GM18502 (cell line): ENCODE data around the gene SCYGR3.
"Not testable (repeated sequence)": the region's sequence is repeated elsewhere in the genome, so short reads cannot be mapped to it uniquely, and the experiment has no call there.

Source experiments
- ATAC-seq: cut with Tn5 transposase; IDR thresholded peaks from one replicate; pipeline ENCODE4 v1.9.1; 2021; ENCODE audit warnings: mild to moderate bottlenecking; ENCODE audit not compliant: unreplicated experiment, poor library complexity

SCYGR3 gene

DNA sequence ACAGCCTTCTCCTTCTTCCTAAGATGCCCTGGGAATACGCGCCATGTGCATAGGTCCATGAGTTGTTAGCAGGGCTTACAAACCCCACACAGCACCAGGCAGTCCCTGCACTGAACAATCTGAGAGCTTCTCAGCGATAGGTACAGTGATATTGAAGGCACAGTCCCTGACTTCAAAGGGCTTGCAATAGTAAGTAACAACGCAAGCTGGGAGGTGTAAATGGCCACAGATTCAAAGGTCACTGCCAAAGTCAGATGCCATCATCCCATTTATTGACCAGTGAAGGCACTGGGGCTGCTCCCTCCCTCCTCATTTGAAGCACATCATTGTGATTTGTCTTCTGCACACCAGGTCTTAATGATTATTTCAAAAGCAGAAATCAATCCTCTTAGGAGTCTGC lies 541 bp upstream of the SCYGR3 start:
- ATAC-seq = no peak

DNA sequence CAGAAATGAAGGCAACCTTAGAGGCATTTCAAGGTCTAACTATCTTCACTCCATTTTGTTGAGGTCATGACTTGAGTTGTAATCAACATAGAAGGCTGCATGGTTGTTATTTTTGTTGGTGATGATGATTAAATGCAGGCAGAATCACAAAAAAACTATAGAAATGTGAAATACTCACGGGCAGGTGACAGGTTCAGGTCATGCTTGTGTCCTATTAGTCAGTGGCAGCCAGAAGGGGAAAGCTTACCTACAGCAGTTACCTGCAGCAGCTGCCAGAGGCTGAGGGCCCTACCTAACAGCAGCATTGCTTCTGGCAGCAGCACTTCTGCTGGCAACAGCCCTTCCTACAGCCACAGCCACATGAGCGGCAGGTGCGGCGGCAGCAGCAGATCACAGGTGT lies 394 bp downstream of the SCYGR3 start:
- ATAC-seq = no peak

DNA sequence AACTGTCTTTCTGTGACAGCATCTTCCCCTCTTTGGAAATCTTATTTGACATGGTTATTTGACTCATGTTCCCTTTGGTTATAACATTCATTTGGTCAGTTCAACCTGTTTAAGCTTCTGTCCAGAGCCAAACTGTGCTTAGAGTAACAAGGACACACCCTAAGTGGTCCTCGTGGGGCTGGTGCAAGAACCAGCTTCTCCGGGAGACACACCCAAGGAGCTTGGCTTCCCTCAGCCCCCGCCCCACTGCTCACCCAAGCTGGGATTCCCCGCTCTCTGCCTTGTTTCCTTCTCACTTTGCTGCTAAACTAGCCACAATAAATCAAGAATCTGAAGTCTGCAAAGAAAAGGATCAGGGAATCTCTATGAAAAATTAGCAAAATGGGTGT lies 1.4 kb downstream of the SCYGR3 start:
- no peak for ATAC-seq

DNA sequence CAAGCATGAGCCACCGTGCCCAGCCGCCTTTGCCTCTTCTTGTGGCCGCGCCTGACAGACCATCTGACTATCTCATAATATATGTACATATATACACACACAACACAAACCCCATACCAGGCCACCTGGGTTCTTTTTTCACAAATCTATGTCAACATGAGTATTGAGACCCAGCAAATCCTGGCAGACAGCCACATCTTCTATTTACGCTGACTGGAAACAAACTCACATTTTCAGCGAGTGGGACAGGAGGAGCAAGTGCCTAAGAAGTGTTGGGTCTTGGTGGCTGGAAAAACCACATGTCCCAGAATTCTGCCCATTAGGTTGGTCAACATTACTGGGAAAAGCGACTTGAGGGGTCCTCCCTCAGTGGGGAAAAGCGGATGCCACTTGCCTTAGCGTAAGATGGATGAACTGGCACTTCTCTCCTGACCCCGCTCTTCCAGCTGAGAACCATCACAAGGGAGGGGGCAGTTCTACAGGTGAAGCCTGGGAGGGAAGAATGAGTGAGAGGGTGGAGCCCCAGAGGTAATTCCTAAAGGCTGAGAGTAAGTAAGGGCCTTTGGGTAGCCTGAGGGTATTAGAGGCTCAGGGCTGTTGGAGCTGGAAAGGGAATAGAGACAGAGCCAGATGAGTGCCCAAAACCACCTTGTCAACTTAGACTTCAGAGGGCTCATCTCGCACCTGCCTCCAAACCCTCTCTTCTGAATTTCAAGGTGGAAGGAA lies 1.9 kb downstream of the SCYGR3 start:
- no peak for ATAC-seq

DNA sequence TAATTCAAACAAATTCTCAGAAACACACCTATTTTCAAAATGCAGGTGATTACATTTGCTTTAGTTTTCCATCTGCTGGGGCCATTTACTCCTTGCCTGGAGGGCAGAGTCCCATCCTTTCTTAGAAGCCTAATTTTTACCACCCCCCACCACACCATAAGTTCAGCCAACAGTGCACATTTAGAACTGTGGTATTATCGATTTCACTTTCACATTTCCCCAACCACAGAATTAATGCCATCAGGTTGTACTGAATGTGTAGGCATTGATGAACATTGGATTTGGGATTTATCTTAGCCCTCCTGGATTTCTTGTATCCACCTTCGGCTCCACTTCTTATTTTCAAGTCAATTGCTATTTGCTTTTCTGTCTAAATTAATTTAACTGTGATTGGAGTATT lies 4.5 kb downstream of the SCYGR3 start:
- ATAC-seq = peak; percentile 41

DNA sequence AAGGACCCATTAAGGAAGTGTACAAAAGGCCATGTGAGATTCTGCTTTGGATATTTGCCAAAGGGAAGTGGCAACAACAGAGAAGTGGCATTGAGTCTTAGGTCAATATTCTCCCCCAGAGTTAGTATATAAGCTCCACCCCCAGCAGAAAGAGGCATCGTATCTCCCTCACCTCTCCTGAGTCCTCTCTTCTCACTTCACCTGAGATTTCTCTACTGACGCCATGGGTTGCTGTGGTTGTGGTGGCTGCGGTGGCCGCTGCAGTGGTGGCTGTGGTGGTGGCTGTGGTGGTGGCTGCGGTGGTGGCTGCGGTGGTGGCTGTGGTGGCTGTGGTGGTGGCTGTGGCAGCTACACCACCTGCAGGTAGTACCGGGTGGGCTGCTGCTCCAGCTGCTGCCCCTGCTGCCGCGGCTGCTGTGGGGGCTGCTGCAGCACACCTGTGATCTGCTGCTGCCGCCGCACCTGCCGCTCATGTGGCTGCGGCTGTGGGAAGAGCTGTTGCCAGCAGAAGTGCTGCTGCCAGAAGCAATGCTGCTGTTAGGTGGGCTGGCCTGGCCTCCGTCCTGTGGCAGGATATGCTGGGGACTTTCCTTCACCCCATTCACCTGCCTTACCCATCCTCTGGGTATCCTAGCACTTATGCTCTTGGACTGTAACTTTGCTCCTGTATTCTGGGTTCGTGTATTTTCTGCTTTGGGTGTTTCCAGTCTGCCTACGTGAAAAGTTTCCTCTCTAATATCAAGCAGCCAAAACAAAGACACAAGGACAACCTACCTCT lies 5.9 kb downstream of the SCYGR3 start:
- peak; percentile 77 for ATAC-seq

DNA sequence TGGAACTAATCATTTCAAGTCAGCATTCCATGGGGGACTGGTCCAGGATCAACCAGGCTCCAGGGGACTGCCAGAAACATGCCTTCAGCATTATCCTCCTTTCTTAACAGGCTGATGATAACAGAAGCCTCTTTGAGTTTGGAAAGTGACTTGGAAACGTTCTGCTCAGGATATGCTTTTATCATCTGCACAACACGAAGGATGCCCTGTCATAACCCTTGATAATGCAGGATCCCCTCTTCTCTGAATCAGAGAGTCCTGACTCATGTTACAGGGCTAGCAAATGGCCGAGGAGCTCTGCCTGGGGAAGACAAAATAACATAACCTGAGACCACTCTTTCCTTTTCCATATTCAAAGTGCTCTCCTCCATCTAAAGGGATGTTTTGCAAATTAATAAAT lies 6.7 kb downstream of the SCYGR3 start:
- no peak for ATAC-seq

DNA sequence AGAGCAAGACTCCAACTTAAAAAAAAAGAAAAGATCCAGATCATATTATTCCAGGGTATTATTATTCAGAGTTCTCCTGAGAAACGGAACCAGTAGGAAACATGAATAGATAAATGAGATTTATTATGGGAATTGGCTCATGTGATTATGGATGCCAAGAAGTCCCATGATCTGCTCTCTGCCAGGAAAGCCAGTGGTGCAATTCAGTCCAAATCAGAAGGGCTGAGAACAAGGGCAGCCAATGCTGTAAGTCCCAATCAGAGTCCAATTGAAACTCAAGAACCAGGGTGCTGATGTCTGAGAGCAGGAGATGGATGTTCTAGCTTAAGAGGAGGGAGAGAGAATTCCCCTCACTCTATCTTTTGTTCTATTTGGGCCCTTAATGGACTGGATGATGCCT lies 8.2 kb downstream of the SCYGR3 start:
- no peak for ATAC-seq

DNA sequence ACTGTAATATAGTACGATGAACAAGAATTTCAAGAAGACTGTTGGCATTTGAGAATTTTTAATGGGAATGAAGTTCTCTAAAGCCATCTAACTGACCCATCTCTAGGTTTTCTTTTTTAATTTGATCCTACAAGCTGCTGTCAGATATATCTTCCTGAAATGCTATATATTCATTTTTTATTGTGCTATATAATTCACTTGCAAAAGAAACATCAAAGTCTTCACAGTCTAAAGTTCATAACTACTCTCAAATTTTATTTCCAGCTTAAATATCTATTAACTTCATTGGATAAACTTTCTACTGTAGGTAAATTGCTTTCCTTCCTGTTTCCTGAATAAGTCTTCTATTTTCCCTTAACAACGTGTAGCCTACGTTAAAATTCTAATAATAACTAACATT lies 12.3 kb downstream of the SCYGR3 start:
- no peak for ATAC-seq

DNA sequence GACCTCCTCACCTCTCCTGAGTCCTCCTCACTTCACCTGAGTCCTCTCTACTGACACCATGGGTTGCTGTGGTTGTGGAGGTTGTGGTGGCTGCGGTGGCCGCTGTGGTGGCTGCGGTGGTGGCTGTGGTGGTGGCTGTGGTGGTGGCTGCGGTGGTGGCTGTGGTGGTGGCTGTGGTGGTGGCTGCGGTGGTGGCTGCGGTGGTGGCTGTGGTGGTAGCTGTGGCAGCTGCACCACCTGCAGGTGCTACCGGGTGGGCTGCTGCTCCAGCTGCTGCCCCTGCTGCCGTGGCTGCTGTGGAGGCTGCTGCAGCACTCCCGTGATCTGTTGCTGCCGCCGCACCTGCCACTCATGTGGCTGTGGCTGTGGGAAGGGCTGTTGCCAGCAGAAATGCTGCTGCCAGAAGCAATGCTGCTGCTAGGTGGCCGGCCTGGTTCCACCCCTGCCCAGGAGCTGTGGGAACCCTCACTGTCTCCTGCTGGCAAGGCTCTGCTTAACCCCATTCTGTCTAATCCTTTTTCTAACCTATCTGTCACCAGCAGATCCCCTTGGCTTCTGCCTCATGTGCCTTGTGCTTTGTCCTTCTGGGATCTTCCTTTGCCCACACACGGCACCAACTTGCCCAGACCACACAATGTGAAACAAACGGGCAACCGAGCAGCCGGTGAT lies 15.7 kb downstream of the SCYGR3 start, which contains the start of gene SCYGR2:
TSS of gene SCYGR2 (plus strand) at position 59 of the 669 bp plus-strand sequence. CDS start at position 59, 0 bp downstream.
- ATAC-seq = not testable (repeated sequence)

DNA sequence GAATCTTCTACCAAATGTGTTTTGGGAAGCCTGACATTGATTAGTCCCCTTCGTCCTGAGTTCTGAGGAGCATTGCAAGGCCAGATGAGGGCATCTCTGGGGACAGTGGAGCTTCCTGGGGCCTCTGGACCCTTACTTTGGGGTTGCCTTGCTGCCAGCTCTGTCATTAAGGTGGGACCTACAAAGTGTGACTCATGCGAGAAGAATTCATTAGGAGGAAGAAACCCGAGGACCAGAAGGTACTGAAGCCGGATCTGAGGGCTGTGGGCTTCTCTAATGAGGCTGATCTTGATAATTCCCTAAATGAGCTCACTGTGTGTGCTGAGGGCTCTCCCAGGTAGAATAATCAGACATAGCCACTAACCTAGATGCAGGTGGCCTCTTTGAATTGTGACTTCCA lies 16.6 kb downstream of the SCYGR3 start:
- ATAC-seq = no peak

DNA sequence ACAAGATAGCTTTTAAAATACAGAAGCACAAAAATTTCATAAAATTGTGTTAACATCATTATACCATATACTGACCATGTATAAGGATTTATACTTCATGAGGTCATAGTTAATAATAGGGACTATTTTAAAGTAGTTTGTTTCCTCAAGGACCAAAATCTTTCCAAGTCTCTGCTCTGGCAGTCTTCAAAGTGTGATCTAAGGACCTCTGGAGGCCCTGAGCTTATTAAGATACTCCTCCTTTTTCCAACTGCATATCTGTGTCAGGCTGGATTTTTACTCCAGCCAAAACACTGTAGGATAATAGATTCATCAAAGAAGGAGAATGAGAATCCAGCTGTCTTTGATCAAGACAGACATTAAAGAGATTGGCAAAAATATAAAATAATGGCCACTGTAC lies 17.6 kb downstream of the SCYGR3 start:
- no peak for ATAC-seq

DNA sequence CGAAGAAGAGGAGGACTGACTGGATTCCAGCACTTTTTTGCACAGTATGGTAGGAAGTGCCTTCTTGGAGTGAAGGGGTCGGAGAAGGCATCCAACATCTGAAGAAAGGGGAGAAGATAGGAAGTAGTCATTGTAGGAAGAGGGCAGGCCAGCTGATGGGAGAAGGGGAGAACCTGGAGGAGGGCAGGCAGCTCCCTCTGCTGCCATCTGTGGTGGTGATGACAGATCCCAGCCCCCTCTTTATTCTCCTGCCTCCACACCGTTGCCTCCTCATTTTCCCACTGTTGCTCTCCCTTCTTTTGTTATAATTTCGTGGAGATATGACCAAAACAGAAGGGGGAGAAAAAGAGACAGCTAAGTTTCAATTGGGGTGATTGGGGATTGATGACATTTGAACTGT lies 18.8 kb downstream of the SCYGR3 start:
- no peak for ATAC-seq

DNA sequence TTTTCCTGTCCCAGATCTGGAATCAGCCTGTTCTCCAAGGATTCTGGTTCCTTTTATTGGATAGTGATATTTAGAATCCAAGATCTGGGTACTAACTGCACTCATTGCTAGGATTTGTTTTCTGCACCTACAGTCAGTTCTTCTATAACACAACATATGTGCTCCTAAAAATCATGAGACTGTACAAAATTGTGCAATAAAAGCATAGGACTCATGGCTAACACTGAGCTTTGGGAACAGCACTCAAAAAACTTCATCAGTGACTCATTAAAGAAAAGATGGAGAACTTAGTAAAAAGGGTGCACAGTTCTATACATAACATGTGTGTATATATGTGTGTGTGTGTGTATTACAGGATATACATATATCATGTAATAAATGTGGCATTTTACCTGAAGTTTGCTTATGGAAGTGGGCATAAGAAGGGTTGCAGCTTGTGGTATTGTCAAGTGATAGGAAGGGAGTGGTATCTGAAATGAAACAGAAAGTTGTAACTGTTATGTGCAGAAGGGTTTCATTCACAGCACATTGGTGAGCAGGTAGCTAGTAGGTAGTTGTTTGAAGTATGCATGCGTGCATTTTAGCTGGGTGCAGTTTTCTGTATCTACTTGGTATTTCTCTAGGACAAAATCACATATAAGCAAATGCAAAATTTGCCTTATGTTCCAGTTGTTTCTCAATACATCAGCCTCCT lies 21.8 kb downstream of the SCYGR3 start:
- peak; percentile 89 for ATAC-seq

DNA sequence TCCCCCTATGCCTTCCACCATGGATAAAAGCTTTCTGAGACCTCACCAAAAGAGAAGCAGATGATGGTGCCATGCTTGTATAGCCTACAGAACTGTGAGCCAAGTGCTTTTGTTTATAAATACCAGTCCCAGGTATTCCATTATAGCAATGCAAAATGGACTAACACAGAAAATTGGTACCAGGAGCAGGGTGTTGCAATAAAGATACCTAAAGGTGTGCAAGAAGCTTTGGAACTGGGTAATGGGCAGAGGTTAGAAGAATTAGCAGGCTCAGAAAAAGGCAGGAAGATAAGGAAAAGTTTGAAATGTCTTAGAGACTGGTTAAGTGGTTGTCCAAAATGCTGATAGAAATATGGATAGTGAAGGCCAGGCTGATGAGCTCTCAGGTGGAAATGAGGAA lies 32.3 kb downstream of the SCYGR3 start:
- ATAC-seq = no peak

DNA sequence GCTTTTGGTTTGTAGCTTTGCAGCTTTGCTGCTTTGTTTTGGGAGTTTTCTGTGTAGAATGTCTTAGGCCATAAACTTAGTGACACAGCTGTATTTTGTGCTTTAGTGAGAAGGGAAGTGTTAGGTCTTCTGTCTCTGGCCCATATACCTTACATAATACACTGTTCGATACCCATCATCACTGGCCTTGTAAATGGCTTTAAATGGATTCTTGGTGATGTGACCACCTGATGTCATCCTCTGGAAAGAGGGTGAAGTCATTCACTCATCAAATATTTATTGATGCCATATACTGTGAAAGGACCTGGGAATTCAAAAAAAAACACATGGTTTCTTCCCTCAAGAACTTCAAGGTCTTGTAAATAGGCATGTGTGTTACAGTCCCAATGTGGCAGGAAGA lies 34.8 kb downstream of the SCYGR3 start:
- no peak for ATAC-seq

DNA sequence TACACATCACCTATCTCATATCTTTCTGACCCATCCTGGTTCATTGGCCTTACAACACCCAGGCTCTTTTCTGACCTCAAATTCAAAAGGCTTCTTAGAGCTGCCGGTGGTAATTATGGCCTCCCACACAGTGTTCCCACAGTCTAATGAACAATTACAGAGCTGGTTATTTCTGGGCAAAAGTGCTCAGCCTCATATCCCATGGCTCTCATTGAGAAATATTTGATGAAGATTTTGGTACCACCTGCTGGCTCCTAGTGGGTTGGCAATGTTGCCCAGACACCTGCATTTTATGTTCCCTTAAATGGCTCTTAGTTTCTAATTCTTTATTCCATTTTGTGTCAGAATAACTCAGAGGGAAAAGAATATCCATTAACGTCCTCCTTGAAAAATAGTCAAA lies 36.0 kb downstream of the SCYGR3 start:
- no peak for ATAC-seq

DNA sequence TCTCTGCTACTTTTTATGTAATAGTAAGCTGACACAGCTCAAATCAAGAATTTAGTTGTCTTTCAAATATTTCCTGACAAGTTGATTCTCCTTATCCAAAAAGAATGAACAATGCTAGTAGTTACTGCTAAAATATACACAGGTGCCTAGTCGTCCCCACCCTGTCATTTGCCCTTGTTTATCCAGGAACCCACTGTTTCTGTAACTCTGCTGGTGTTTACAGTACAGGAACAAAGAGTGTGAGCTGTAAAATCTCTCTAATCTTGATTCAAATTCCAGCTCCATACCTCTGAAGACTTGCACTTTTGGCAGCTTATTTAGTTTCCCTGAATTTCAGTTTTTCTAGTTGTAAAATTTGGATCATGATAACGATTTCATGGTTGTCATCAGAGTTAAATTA lies 37.1 kb downstream of the SCYGR3 start:
- ATAC-seq = no peak

DNA sequence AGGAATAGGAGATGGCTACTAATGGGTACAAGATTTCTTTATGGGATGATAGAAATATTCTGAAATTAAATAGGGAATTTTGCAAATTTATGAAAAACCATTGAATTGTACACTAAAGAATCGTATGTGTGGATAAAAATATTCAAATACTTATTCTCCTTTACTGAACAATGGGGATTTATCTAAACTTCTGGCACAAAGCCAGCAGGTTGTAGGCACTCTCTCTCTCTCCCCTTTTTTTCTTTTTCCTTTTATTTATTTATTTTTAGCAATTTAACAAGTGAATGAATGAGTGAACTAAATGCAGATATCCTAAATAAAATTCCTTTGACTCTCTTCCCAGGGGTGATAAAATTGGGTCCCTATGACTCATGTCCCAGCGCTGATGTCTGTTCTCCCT lies 37.8 kb downstream of the SCYGR3 start:
- no peak for ATAC-seq

DNA sequence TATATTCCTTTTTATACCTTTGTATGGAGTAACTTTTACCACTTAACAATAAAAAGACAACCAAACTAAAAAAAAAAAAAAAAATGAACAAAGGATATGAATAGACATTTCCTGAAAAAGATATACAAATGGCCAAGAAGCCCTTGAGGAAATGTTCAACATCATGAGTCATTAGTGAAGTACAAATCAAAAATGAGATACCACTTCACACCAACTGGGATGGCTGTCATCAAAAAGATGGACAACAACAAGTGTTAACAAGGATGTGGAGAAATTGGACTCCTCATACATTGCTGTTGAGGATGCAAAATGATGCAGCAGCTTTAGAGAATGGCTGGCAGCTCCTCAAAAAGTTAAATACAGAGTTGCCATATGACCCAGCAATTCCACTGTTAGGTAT lies 38.5 kb downstream of the SCYGR3 start:
- no peak for ATAC-seq

DNA sequence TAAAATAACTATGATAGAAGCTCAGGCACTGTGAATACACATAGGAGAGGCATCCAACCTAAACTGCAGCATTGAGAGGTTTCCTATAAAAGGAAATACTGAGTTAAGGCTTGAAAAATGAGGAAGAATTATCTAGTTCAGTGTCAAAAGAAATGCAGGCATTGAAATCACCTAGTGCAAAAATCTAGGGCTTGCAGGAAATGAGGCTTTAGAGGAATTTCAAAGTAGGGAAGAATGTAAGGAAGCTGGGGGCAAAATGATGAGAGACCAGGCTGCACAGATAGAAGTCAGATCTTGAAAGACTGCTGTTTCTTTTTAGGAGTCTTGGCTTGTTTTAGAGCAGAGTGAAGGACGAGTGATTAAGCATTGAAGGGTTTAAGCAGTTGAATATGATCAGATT lies 44.0 kb downstream of the SCYGR3 start:
- no peak for ATAC-seq
